ENCODE data around the gene RPRD1B. TPM values are rescaled to one million over a fixed set of nuclear protein-coding genes. Genes with fewer than 3 reads are reported as not detected.

Gene RPRD1B
- total and polyA plus RNA-seq, 2 of the 8 experiments (the other 6 are each of a cell fraction or from before 2014, with no cell fraction given) = 10.3 to 20.9 TPM

DNA sequence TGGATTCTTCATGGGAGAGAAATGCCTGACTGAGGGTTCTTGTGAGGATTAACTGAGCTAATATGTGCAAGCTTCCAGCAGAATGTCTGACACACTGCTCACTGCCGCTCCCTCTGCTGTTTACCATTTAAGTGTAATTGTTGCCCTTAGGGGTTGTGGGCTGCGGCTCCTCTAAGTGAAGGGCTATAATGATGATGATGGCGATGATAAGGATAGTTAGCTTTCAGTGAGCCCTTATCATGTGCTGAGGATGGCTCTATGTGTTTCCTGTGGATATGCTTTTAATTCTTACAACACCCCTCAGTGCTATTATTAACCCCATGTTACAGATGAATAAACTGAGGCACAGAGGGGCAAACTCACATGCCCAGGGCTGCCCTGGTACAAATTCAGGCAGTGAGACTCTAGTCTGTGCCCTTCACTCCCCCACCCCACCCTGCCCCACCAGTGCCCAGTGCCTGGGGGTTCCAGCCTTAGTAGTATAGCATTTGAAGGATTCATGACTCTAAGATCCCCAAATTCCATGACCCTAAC is 98.1 kb downstream of the RPRD1B start:
- no peak for FAIRE-seq
- H3K79me2 ChIP-seq (ENCODE audit: control insufficient read depth in 1 of 2, insufficient read depth in 2 of 2, low read length in 2 of 2) = no peaks in the 10 kb centered on the region
- H3K23me2 ChIP-seq (ENCODE audit: low read depth, low read length) = peaks cover 1% of the 10 kb centered on the region; the same call in 1 of the 2 replicates
- no peak overlapping the region for H3K56ac ChIP-seq (replicated peaks; ENCODE audit: insufficient read length, low read depth, low read length)
- no peak overlapping the region for H2AFZ ChIP-seq (ENCODE audit: low read length)
- H4K20me1 ChIP-seq (replicated peaks in 1 of 2; ENCODE audit: control insufficient read depth in 1 of 2, insufficient read depth in 2 of 2, low read length in 2 of 2) = no peaks in the 10 kb centered on the region
- no peak overlapping the region for H3K18ac ChIP-seq (ENCODE audit: extremely low read depth, low read length)
- no peak overlapping the region for H3K27ac ChIP-seq (ENCODE audit: low read depth, low read length)
- no peak overlapping the region for H2BK120ac ChIP-seq (replicated peaks; ENCODE audit: low read depth, low read length)
- 0 out of 2 replicates have a peak overlapping the region, but pooled peaks have one; percentile 46 for H2BK15ac ChIP-seq (ENCODE audit: low read length)
- H3K4me3 ChIP-seq (ENCODE audit: extremely low read depth in 1 of 4, insufficient read depth in 2 of 4, low read depth in 3 of 4, low read length in 4 of 4) = no peak overlapping the region
- no peak overlapping the region for H2AK5ac ChIP-seq (ENCODE audit: low read depth, low read length)
- 90% methylated on average over 3 of the region's 3 CpGs; no CpG with 5 or more reads in 1 of the 2 experiments for WGBS, 2 experiments (ENCODE audit: extremely low coverage in 1 of 2, insufficient coverage in 1 of 2, insufficient read length in 1 of 2, insufficient replicate concordance in 2 of 2, low coverage in 1 of 2, low lambda C conversion rate in 2 of 2, missing lambda C conversion rate in 1 of 2)
- H3K4me2 ChIP-seq (ENCODE audit: insufficient read depth in 1 of 2, low read depth in 2 of 2, low read length in 2 of 2) = no peak overlapping the region
- no peaks in the 10 kb centered on the region for H3K27me3 ChIP-seq (replicated peaks in 1 of 4; ENCODE audit: control insufficient read depth in 3 of 4, extremely low read depth in 1 of 4, insufficient read depth in 3 of 4, low read length in 3 of 4)
- H3K4ac ChIP-seq (replicated peaks; ENCODE audit: insufficient read length, low read depth, low read length) = no peak overlapping the region
- ChIA-PET CTCF (ENCODE audit: partially characterized antibody) (interaction anchor here (0.7 to 3.5 kb wide), 8 partner anchors 19 to 227 kb away, joined by 3 to 14 read pairs (median 3); no protein-coding TSS in a partner anchor), POLR2A (ENCODE audit: partially characterized antibody) (interaction anchor here (0.5 kb wide), 1 partner anchor 122 kb away, joined by 3 read pairs; no protein-coding TSS in a partner anchor)
- H2BK12ac ChIP-seq (ENCODE audit: low read depth, low read length) = no peak overlapping the region
- H4K5ac ChIP-seq (ENCODE audit: insufficient read length, low read depth, low read length) = no peak overlapping the region
- H4K91ac ChIP-seq (replicated peaks; ENCODE audit: insufficient read length, low read length) = no peak overlapping the region
- H3K9me3 ChIP-seq (ENCODE audit: insufficient read depth in 2 of 2, low read depth in 1 of 2, low read length in 1 of 2) = no peaks in the 10 kb centered on the region
- H3K23ac ChIP-seq (ENCODE audit: insufficient read length) = no peak overlapping the region
- H2BK5ac ChIP-seq (ENCODE audit: low read depth, low read length) = no peak overlapping the region
- H2BK20ac ChIP-seq (ENCODE audit: low read length) = no peak overlapping the region
- DNase-seq (ENCODE audit: low read depth in 1 of 2, low spot score in 2 of 2) = no peak
- H3K14ac ChIP-seq (ENCODE audit: insufficient read length) = no peak overlapping the region
- H3K9ac ChIP-seq (replicated peaks in 1 of 4; ENCODE audit: extremely low read depth in 1 of 4, low read depth in 3 of 4, low read length in 3 of 4) = no peak overlapping the region
- H3K4me1 ChIP-seq (replicated peaks in 1 of 4; ENCODE audit: control insufficient read depth in 3 of 4, insufficient read depth in 4 of 4, low read length in 3 of 4) = peaks cover 0 to 4% (median 0%) of the 10 kb centered on the region in 4 experiments; a peak in 1 of 7 replicates
- no peaks in the 10 kb centered on the region for H3K36me3 ChIP-seq (ENCODE audit: control insufficient read depth in 2 of 4, insufficient read depth in 4 of 4, low read length in 3 of 4)
- H3K79me1 ChIP-seq (ENCODE audit: low read depth, low read length) = no peaks in the 10 kb centered on the region
- H4K8ac ChIP-seq (ENCODE audit: extremely low read depth, insufficient read depth, low read length) = no peak overlapping the region
- no peak for TF ChIP-seq TEAD4 (IDR thresholded peaks at IDR 0.05; ENCODE audit: low read depth, low read length)
- no peak for TF ChIP-seq KDM1A (IDR thresholded peaks at IDR 0.05; ENCODE audit: borderline replicate concordance, low read length)
- TF ChIP-seq SAP30 (IDR thresholded peaks at IDR 0.05; ENCODE audit: insufficient read depth, insufficient replicate concordance, low read length) = no peak
- TF ChIP-seq POLR2AphosphoS5 (IDR thresholded peaks at IDR 0.05; ENCODE audit: low read depth, low read length) = no peak
- TF ChIP-seq CHD1 (IDR thresholded peaks at IDR 0.05; ENCODE audit: low read depth, low read length) = no peak
- TF ChIP-seq, protein P1, sequence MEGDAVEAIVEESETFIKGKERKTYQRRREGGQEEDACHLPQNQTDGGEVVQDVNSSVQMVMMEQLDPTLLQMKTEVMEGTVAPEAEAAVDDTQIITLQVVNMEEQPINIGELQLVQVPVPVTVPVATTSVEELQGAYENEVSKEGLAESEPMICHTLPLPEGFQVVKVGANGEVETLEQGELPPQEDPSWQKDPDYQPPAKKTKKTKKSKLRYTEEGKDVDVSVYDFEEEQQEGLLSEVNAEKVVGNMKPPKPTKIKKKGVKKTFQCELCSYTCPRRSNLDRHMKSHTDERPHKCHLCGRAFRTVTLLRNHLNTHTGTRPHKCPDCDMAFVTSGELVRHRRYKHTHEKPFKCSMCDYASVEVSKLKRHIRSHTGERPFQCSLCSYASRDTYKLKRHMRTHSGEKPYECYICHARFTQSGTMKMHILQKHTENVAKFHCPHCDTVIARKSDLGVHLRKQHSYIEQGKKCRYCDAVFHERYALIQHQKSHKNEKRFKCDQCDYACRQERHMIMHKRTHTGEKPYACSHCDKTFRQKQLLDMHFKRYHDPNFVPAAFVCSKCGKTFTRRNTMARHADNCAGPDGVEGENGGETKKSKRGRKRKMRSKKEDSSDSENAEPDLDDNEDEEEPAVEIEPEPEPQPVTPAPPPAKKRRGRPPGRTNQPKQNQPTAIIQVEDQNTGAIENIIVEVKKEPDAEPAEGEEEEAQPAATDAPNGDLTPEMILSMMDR (IDR thresholded peaks at IDR 0.05; ENCODE audit: control extremely low read depth in 1 of 3, insufficient read depth in 1 of 3, low read depth in 1 of 3, low read length in 3 of 3) = no peak
- TF ChIP-seq NANOG (IDR thresholded peaks at IDR 0.05; ENCODE audit: insufficient read depth, low read depth, low read length, poor library complexity, severe bottlenecking) = no peak
- TF ChIP-seq JUN (IDR thresholded peaks at IDR 0.05; ENCODE audit: low read depth, low read length) = no peak
- no peak for TF ChIP-seq ASH2L (IDR thresholded peaks at IDR 0.05; ENCODE audit: low read length)
- TF ChIP-seq SP4 (IDR thresholded peaks at IDR 0.05; ENCODE audit: low read length) = no peak
- no peak for TF ChIP-seq SIRT6 (IDR thresholded peaks at IDR 0.05; ENCODE audit: low read length)
